Neutrophil (primary cell): Measurements from ENCODE around the gene DMXL2.
"Not testable (repeated sequence)": the region's sequence is repeated elsewhere in the genome, so short reads cannot be mapped to it uniquely, and the experiment has no call there.

Source experiments
- H3K27ac ChIP-seq: fragments of 200-600 bp; sonication (generic); 2 replicates; pipeline ENCODE4 v1.5.1; 2016; ENCODE audit warnings: mild to moderate bottlenecking, moderate library complexity
- H3K27me3 ChIP-seq: fragments of 200-600 bp; sonication (generic); 2 replicates; pipeline ENCODE4 v1.6.0; 2016; ENCODE audit warnings: mild to moderate bottlenecking
- H3K36me3 ChIP-seq: fragments of 200-600 bp; sonication (generic); 2 replicates; pipeline ENCODE4 v1.5.1; 2017
- H3K4me1 ChIP-seq, 2 experiments: fragments of 200-600 bp in 1 of 2; sonication (generic) in 1 of 2; 1 replicate in 1 of 2; 2 replicates in 1 of 2; pipeline versions ENCODE4 v1.5.1 to v1.6.1; 2013 to 2016; ENCODE audit warnings: low read depth in 1 of 2, low read length in 1 of 2, mild to moderate bottlenecking in 1 of 2, moderate library complexity in 1 of 2; ENCODE audit not compliant: control insufficient read depth in 1 of 2, insufficient read depth in 1 of 2
- H3K4me3 ChIP-seq, 2 experiments: fragments of 200-600 bp in 1 of 2; sonication (generic) in 1 of 2; 1 replicate in 1 of 2; 2 replicates in 1 of 2; pipeline ENCODE4 v1.5.1; 2013 to 2016; ENCODE audit warnings: low read depth in 1 of 2, low read length in 1 of 2, mild to moderate bottlenecking in 1 of 2, moderate library complexity in 1 of 2
- H3K9me3 ChIP-seq: fragments of 200-600 bp; sonication (generic); 2 replicates; pipeline ENCODE4 v1.5.1; 2016
- TF ChIP-seq, protein P1 (sequence below): fragments of 200-600 bp; sonication (generic); IDR thresholded peaks from 2 replicates; pipeline ENCODE4 v1.5.1; 2016; ENCODE audit warnings: antibody characterized with exemption

The DMXL2 gene

DNA sequence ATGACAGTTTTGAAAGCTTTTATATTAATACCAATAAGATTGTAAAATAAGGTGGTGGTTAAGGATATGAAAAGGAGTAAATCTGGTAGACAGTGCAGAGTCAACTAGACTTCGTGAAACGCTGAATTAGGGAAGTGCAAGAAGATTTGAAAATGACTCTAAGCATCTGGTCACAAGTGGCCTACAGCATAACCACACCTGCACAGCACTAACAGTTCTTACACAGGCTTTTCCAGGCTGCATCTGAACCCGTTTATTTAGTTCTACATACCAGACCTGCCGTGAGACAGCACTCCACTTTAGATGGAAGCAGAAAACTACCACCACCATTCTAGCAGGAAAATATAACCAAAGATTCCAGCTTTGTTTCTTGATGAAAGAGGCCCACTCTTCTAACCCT lies 1.9 kb downstream of the DMXL2 start:
- H3K36me3 ChIP-seq, result peaks cover 1% of the 10 kb centered on the region
- H3K4me3 ChIP-seq, result peak overlapping the region; percentile 80 to 95
- H3K27ac ChIP-seq, result peak overlapping the region; percentile 93
- no peaks in the 10 kb centered on the region for H3K27me3 ChIP-seq
- peaks cover 39 to 46% of the 10 kb centered on the region in 2 experiments for H3K4me1 ChIP-seq
- no peaks in the 10 kb centered on the region for H3K9me3 ChIP-seq
- TF ChIP-seq, protein P1, sequence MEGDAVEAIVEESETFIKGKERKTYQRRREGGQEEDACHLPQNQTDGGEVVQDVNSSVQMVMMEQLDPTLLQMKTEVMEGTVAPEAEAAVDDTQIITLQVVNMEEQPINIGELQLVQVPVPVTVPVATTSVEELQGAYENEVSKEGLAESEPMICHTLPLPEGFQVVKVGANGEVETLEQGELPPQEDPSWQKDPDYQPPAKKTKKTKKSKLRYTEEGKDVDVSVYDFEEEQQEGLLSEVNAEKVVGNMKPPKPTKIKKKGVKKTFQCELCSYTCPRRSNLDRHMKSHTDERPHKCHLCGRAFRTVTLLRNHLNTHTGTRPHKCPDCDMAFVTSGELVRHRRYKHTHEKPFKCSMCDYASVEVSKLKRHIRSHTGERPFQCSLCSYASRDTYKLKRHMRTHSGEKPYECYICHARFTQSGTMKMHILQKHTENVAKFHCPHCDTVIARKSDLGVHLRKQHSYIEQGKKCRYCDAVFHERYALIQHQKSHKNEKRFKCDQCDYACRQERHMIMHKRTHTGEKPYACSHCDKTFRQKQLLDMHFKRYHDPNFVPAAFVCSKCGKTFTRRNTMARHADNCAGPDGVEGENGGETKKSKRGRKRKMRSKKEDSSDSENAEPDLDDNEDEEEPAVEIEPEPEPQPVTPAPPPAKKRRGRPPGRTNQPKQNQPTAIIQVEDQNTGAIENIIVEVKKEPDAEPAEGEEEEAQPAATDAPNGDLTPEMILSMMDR, result no peak

DNA sequence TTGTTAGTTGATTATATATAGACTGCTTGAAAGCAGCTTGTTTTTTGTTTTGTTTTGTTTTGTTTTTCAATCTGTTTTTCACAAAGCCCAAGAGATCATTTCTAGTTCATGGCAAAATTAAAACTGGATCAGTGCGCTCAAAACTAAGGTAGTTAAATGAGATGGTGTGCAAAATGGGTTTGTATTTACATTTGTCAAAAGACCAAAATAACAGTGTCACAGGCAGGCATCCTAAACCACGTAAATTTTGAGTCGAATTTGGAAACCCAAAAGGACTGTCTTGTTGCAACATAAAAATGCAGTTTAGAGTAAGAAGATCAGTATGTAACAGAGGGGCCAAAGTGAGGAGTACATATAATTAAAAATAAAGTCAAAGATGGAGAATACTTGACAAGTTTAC lies 2.4 kb downstream of the DMXL2 start:
- Histone ChIP-seq H3K36me3 (peaks cover 6% of the 10 kb centered on the region), H3K4me1 (peaks cover 39 to 46% of the 10 kb centered on the region in 2 experiments), H3K27ac (peak overlapping the region; percentile 93), H3K9me3 (no peaks in the 10 kb centered on the region), H3K4me3 (peak overlapping the region; percentile 80 to 95), H3K27me3 (no peaks in the 10 kb centered on the region)
- TF ChIP-seq, protein P1, result no peak

GRCh38 chr15:51619331-51620035 lies 3.1 kb downstream of the DMXL2 start:
- peaks cover 39 to 46% of the 10 kb centered on the region in 2 experiments for H3K4me1 ChIP-seq
- H3K27ac ChIP-seq, result peak overlapping the region; percentile 93
- H3K36me3 ChIP-seq, result peaks cover 6% of the 10 kb centered on the region
- H3K27me3 ChIP-seq, result no peaks in the 10 kb centered on the region
- no peaks in the 10 kb centered on the region for H3K9me3 ChIP-seq
- no peak overlapping the region for H3K4me3 ChIP-seq
- TF ChIP-seq, protein P1, result no peak

GRCh38 chr15:51617886-51618285 lies 4.7 kb downstream of the DMXL2 start:
- H3K4me1 ChIP-seq, result peaks cover 29 to 35% of the 10 kb centered on the region in 2 experiments
- TF ChIP-seq, protein P1, result no peak

GRCh38 chr15:51613951-51614350 lies 8.6 kb downstream of the DMXL2 start:
- no peak overlapping the region for H3K4me3 ChIP-seq
- H3K27ac ChIP-seq, result peak overlapping the region; percentile 6
- H3K36me3 ChIP-seq, result peaks cover 9% of the 10 kb centered on the region
- no peaks in the 10 kb centered on the region for H3K27me3 ChIP-seq
- H3K9me3 ChIP-seq, result no peaks in the 10 kb centered on the region
- peaks cover 6 to 14% of the 10 kb centered on the region in 2 experiments for H3K4me1 ChIP-seq
- TF ChIP-seq, protein P1, result no peak

More at GRCh38 chr15:51617886-51618285, 4.7 kb downstream of the DMXL2 start:
- H3K9me3 ChIP-seq, result no peaks in the 10 kb centered on the region
- peak overlapping the region; percentile 1 for H3K27ac ChIP-seq
- H3K4me3 ChIP-seq, result no peak overlapping the region
- H3K36me3 ChIP-seq, result peaks cover 6% of the 10 kb centered on the region
- H3K27me3 ChIP-seq, result no peaks in the 10 kb centered on the region

DNA sequence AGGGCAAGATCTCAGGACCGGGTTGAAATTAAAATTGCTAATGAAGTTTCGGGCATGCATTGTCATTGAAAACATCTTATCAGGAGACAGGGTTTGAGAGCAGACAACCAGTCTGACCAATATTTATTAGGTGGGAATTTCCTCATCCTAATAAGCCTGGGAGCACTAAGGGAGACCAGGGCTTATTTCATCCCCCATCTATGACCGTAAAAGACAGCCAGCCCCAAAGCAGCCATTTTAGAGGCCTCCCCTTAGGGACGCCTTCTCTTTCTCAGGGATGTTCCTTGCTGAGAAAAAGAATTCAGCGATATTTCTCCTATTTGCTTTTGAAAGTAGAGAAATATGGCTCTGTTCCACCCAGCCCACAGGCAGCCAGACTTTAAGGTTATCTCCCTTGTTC lies 9.9 kb downstream of the DMXL2 start:
- H3K4me1 ChIP-seq, H3K36me3 ChIP-seq, H3K9me3 ChIP-seq, H3K4me3 ChIP-seq, H3K27ac ChIP-seq, H3K27me3 ChIP-seq: not testable (repeated sequence)

DNA sequence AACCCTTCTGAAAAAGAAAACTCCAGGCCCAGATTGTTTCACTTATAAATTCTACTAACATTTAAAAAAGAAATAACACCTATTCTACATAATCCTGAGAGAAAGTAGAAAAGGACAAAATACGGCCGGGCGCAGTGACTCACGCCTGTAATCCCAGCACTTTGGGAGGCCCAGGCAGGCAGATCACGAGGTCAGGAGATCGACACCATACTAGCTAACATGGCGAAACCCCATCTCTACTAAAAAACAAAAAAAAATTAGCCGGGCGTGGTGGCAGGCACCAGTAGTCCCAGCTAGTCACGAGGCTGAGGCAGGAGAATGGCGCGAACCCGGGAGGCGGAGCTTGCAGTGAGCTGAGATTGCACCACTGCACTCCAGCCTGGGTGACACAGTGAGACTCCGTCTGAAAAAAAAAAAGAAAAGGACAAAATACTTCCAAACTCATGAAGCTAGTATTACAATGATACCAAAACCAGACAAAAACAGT lies 19.1 kb downstream of the DMXL2 start:
- H3K27me3 ChIP-seq, H3K4me3 ChIP-seq, H3K27ac ChIP-seq, H3K36me3 ChIP-seq, H3K9me3 ChIP-seq: not testable (repeated sequence)
- peaks cover 4 to 24% of the 10 kb centered on the region in 2 experiments for H3K4me1 ChIP-seq
